Panc1 (cell line): ENCODE results near the gene OR3A3. TPM values are rescaled to one million over a fixed set of nuclear protein-coding genes. Genes with fewer than 3 reads are reported as not detected.
"Not testable (repeated sequence)": the region's sequence is repeated elsewhere in the genome, so short reads cannot be mapped to it uniquely, and the experiment has no call there.

Experiments used
- ATAC-seq: fragments of 200-7000 bp; cut with Tn5 transposase; 2 replicates; pipeline ENCODE4 v1.9.1; 2020; ENCODE audit warnings: mild to moderate bottlenecking, moderate library complexity
- BruUV-seq: library from RNA; stranded (reverse); fragments of 400-500 nt; replicated peaks from 2 replicates; lab custom pipeline; 2021; lab: Mats Ljungman, UMichigan
- CTCF ChIA-PET: fragments of 300-600 bp; sonication (Branson Sonifier 250); formaldehyde crosslinking; loops from one replicate; lab custom pipeline; 2022; ENCODE audit warnings: antibody characterized with exemption; lab: Charles Lee
- POLR2A ChIA-PET: fragments of 300-600 bp; sonication (Branson Sonifier 250); formaldehyde crosslinking; loops from one replicate; lab custom pipeline; 2022; ENCODE audit warnings: antibody characterized with exemption; lab: Charles Lee
- DNase-seq: peaks from one replicate; pipeline ENCODE4 v3.0.0-alpha.2; 2010; ENCODE audit warnings: low read depth, low spot score
- H3K27ac ChIP-seq: 2 replicates; pipeline ENCODE4 v1.5.1; 2011; ENCODE audit warnings: mild to moderate bottlenecking, low read length, inconsistent platforms
- H3K27me3 ChIP-seq: fragments of 200-500 bp; sonication (Bioruptor generic); 2 replicates; pipeline ENCODE4 v1.6.0; 2014; ENCODE audit warnings: low read length, inconsistent platforms; ENCODE audit not compliant: control insufficient read depth, insufficient read depth
- H3K36me3 ChIP-seq: fragments of 200-500 bp; sonication (Bioruptor generic); 2 replicates; pipeline ENCODE4 v1.5.1; 2014; ENCODE audit warnings: inconsistent platforms, mild to moderate bottlenecking, low read length, moderate library complexity; ENCODE audit not compliant: control insufficient read depth, insufficient read depth
- H3K4me1 ChIP-seq: 2 replicates; pipeline ENCODE4 v1.5.1; 2011; ENCODE audit warnings: inconsistent platforms, mild to moderate bottlenecking, low read length, moderate library complexity; ENCODE audit not compliant: control insufficient read depth, insufficient read depth
- H3K4me3 ChIP-seq, 2 experiments: 2 replicates each; pipeline ENCODE4 v1.5.1; 2011 to 2012; ENCODE audit warnings: low read depth in 2 of 2, low read length in 2 of 2, mild to moderate bottlenecking in 2 of 2, inconsistent platforms in 1 of 2, moderate library complexity in 1 of 2
- H3K9me3 ChIP-seq: fragments of 200-500 bp; sonication (Bioruptor generic); 2 replicates; pipeline ENCODE4 v1.5.1; 2014; ENCODE audit warnings: low read depth, mild to moderate bottlenecking, inconsistent platforms, low read length, moderate library complexity; ENCODE audit not compliant: control insufficient read depth, insufficient read depth
- POLR2AphosphoS5 ChIP-seq: IDR thresholded peaks from 2 replicates; pipeline ENCODE4 v1.6.1; 2012; ENCODE audit warnings: mild to moderate bottlenecking, low read depth, low read length, moderate library complexity
- SIN3A ChIP-seq: IDR thresholded peaks from 2 replicates; pipeline ENCODE4 v1.6.1; 2012; ENCODE audit warnings: low read depth, mild to moderate bottlenecking, low read length, moderate library complexity, borderline replicate concordance; ENCODE audit not compliant: insufficient read depth
- TCF7L2 ChIP-seq: IDR thresholded peaks from 2 replicates; pipeline ENCODE4 v1.6.1; 2011; ENCODE audit warnings: mild to moderate bottlenecking, low read depth, low read length, inconsistent platforms
- in situ Hi-C: cut with HindIII; loops from 2 replicates; pipeline ENCODE4 v1.10.0; 2016; ENCODE audit warnings: low sequenced_read_pairs, low pct_unique_long_range_greater_than_20kb
- intact Hi-C: fragments of 100-400 bp; cut with micrococcal nuclease; formaldehyde crosslinking; loops from one replicate; pipeline ENCODE4 v1.10.0; 2022; ENCODE audit not compliant: unreplicated experiment
- total RNA-seq: library from RNA; stranded (reverse); gene quantifications from one replicate; pipeline ENCODE4 v1.2.1, GENCODE V29; 2021; ENCODE audit not compliant: unreplicated experiment
- TF ChIP-seq, protein P1 (sequence below), 2 experiments: IDR thresholded peaks; 2 replicates each; pipeline ENCODE4 v1.6.1; 2011 to 2012; ENCODE audit warnings: low read depth in 2 of 2, control low read depth in 1 of 2, low read length in 1 of 2, mild to moderate bottlenecking in 1 of 2, moderate library complexity in 1 of 2; ENCODE audit not compliant: insufficient read depth in 1 of 2
- TF ChIP-seq, protein P2 (sequence below): fragments of 450-650 bp; IDR thresholded peaks from 2 replicates; pipeline ENCODE4 v1.5.1; 2017; ENCODE audit warnings: mild to moderate bottlenecking

The OR3A3 gene
- total RNA-seq, 1 experiment from 2014 or later: not detected

DNA sequence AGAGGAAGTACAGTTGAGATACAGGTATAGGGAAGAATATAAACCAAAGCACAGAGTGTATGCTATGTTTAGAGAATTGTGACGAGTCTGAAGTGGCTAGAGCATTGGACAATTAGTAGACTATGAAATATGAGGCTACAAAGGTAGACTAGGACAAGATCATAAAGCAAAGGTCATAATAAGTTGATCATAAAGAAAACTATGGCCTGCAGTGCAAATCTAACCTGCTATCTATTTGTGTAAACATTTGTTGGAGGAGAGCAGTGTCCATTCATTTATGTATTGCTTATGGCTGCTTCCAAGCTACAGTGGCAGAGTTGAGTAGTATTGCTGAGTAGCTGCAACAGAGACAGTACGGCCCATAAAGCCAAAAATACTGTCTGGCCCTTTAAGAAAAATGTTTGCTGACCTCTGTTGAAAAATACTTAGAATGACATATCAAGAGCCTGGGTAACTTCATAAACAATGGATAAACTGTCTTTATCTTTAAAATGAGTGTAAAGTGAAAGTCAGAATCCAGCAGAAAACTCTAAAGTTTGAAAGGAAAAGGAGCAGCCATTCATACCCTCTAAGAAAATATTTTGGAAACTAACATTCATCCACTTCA is 37.0 kb downstream of the OR3A3 start:
- no peaks in the 10 kb centered on the region for H3K36me3 ChIP-seq
- ChIA-PET POLR2A (no interaction called here), CTCF (no interaction called here)
- BruUV-seq: no TSS peak
- ATAC-seq (no peak), DNase-seq (no peak)
- peaks cover 2% of the 10 kb centered on the region; the same call in 1 of the 2 replicates for H3K27me3 ChIP-seq
- H3K4me1 ChIP-seq: no peaks in the 10 kb centered on the region
- TF ChIP-seq, protein P1, sequence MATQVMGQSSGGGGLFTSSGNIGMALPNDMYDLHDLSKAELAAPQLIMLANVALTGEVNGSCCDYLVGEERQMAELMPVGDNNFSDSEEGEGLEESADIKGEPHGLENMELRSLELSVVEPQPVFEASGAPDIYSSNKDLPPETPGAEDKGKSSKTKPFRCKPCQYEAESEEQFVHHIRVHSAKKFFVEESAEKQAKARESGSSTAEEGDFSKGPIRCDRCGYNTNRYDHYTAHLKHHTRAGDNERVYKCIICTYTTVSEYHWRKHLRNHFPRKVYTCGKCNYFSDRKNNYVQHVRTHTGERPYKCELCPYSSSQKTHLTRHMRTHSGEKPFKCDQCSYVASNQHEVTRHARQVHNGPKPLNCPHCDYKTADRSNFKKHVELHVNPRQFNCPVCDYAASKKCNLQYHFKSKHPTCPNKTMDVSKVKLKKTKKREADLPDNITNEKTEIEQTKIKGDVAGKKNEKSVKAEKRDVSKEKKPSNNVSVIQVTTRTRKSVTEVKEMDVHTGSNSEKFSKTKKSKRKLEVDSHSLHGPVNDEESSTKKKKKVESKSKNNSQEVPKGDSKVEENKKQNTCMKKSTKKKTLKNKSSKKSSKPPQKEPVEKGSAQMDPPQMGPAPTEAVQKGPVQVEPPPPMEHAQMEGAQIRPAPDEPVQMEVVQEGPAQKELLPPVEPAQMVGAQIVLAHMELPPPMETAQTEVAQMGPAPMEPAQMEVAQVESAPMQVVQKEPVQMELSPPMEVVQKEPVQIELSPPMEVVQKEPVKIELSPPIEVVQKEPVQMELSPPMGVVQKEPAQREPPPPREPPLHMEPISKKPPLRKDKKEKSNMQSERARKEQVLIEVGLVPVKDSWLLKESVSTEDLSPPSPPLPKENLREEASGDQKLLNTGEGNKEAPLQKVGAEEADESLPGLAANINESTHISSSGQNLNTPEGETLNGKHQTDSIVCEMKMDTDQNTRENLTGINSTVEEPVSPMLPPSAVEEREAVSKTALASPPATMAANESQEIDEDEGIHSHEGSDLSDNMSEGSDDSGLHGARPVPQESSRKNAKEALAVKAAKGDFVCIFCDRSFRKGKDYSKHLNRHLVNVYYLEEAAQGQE (IDR thresholded peaks at IDR 0.05; ENCODE audit: insufficient read depth in 1 of 2, low read depth in 2 of 2, low read length in 1 of 2): no peak
- TF ChIP-seq POLR2AphosphoS5 (no peak), SIN3A (no peak), TCF7L2 (no peak)
- TF ChIP-seq, protein P2, sequence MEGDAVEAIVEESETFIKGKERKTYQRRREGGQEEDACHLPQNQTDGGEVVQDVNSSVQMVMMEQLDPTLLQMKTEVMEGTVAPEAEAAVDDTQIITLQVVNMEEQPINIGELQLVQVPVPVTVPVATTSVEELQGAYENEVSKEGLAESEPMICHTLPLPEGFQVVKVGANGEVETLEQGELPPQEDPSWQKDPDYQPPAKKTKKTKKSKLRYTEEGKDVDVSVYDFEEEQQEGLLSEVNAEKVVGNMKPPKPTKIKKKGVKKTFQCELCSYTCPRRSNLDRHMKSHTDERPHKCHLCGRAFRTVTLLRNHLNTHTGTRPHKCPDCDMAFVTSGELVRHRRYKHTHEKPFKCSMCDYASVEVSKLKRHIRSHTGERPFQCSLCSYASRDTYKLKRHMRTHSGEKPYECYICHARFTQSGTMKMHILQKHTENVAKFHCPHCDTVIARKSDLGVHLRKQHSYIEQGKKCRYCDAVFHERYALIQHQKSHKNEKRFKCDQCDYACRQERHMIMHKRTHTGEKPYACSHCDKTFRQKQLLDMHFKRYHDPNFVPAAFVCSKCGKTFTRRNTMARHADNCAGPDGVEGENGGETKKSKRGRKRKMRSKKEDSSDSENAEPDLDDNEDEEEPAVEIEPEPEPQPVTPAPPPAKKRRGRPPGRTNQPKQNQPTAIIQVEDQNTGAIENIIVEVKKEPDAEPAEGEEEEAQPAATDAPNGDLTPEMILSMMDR: 0 out of 2 replicates have a peak, but pooled peaks have one; percentile 17
- H3K4me3 ChIP-seq: no peak overlapping the region
- H3K27ac ChIP-seq: no peak overlapping the region
- H3K9me3 ChIP-seq: no peaks in the 10 kb centered on the region
- intact Hi-C loops (no loop called here), in situ Hi-C loops (no loop called here)

DNA sequence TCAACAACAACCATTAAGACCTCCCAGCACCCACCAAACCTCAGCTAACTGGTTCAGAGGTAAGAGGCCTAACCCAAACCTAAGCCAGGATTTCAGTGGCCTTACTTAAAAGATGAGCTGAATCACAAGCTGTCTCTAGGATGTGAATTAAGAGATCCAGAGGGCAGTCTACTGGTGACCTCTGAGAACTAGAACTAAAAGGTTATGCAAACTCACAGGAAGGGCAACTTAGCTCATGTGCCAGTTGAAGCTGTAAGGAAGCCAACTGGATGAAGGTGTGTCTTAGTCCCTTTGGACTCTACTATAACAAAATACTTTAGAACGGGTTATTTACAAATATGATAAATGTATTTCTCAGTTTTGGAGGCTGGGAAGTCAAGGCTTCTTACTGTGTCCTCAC is 55.2 kb downstream of the OR3A3 start:
- intact Hi-C loops, H3K36me3 ChIP-seq, H3K9me3 ChIP-seq, in situ Hi-C loops, BruUV-seq, H3K4me3 ChIP-seq, ATAC-seq, H3K4me1 ChIP-seq, H3K27me3 ChIP-seq, POLR2A ChIA-PET, CTCF ChIA-PET, H3K27ac ChIP-seq, DNase-seq: not testable (repeated sequence)

DNA sequence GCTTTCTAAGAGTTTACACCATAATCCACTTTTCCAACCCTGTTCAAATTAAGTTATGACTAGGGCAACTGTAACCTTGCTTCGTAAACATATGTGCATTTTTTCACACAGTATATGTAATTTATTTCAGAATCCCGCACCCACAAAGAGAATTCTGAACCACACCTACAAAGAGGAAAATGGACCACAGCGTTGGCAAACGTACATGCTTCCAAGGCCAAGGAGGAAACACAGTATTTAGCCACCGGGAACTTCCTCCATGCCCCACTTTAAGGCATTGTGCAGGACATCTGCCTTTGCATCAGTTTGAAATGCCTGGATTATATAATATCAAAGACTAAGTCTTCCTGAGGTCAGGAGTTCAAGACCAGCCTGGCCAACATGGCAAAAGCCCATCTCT is 58.4 kb downstream of the OR3A3 start:
- no peak for DNase-seq
- in situ Hi-C loops: no loop called here
- intact Hi-C loops: no loop called here
- BruUV-seq: no TSS peak
- ATAC-seq: no peak
- ChIA-PET POLR2A (no interaction called here), CTCF (no interaction called here)
- no peak overlapping the region for H3K4me3 ChIP-seq
- H3K4me1 ChIP-seq: no peaks in the 10 kb centered on the region
- no peaks in the 10 kb centered on the region for H3K36me3 ChIP-seq
- TF ChIP-seq TCF7L2 (no peak), SIN3A (no peak), POLR2AphosphoS5 (no peak)
- TF ChIP-seq, protein P2: no peak
- TF ChIP-seq, protein P1 (IDR thresholded peaks at IDR 0.05; ENCODE audit: insufficient read depth in 1 of 2, low read depth in 2 of 2, low read length in 1 of 2): no peak
- H3K27me3 ChIP-seq: no peaks in the 10 kb centered on the region
- no peak overlapping the region for H3K27ac ChIP-seq
- H3K9me3 ChIP-seq: no peaks in the 10 kb centered on the region
